ENCODE measurements around the gene ELAVL3.
A peak's percentile ranks its signal among the peaks of the same experiment; 100 is the strongest.

ELAVL3 gene

DNA sequence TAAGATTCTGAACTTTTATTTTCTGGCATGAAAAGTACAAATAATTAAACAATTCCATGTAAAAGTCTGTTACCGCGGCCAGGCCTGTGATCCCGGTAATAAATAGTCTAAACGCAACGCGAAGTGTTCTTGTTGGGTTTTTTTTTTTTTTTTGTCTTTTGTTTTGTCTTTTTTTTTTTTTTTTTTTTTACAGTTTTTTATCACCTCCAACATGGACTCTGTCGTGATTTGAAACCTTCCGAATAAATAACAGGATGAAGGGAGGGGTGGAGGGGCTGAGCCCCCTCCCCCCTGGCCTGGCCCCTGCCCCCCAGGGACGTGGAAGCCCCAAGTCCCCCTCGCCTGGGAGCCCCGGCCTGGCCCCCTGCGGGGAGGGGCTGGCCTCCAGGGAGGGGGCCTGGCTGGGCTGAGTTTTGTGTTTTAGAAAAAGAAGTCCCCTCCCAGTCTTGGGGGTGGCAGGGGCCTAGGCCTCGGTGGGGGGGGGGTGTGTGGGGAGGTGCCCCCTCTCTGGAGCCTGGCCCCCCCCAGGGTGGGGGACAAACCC, 29.4 kb downstream of the ELAVL3 start:
- TF ChIP-seq CTCF (IDR thresholded peaks at IDR 0.05) = no peak

DNA sequence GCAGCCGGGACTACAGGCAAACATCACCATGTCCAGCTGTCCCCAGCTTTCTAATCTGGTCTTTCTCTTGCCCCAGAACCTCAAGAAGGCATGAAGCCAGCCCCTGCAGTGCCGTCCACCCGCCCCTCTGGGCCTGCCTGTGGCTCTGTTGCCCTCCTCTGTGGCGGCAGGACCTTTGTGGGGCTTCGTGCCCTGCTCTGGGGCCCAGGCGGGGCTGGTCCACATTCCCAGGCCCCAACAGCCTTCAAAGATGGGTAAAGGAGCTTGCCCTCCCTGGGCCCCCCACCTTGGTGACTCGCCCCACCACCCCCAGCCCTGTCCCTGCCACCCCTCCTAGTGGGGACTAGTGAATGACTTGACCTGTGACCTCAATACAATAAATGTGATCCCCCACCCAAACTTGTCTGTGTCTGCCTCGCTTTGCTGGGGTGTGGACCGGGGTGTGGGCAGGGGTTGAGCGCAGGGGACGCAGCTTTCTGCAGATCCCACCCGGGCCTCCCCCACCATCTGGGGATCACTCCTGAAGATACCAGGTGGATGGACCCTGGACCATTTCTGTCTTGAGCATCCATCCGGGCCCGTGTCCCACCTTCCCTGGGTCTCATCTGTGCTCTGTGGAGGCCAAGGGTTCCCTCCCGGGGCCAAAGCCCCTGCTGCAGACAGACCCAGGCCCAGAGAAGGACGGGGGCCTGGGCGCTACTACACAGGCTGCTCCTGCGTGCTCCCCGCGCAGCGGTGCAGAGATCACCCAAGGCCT, 30.1 kb downstream of the ELAVL3 start:
- no peak for TF ChIP-seq CTCF (IDR thresholded peaks at IDR 0.05)

DNA sequence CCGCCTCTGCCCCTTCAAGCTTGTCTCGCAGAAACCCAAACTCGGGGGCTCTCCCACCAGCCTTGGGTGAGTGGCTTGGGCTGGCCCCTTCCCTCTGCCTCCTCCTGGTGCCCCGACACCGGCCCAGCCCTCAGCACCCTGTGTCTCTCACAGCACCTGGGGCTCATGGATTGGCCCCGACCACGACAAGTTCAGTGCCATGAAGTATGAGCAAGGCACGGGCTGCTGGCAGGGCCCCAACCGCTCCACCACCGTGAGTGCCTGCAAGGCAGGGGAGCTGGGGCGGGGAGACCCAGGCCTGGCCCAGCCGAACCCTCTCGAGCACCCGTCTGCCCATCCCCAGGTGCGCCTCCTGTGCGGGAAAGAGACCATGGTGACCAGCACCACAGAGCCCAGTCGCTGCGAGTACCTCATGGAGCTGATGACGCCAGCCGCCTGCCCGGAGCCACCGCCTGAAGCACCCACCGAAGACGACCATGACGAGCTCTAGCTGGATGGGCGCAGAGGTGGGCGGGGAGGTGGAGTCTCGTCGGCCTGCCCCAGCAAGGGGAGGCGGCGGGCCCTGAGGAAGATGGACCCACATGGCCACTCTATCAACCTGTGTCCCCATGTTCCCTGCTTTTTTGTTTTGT, 31.8 kb downstream of the ELAVL3 start:
- TF ChIP-seq CTCF (IDR thresholded peaks at IDR 0.05) = no peak

DNA sequence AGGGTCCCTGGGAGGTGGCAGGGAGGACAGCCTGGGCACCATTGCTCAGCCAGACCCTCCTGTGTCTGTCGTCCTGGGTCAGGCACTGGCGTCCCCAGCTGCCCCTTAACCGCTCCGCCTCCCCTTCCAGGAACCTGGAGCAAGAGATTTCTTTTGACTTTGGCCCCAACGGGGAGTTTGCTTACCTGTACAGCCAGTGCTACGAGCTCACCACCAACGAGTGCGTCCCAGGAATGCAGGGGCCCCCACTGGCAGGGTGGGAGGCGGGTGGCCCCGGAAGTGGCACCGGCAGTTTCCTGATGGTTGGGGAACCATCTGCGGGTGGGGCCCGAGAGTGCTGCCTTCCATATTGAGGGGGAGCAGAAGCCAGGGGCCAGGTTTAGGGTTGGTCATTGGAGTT, 32.4 kb downstream of the ELAVL3 start:
- TF ChIP-seq CTCF (IDR thresholded peaks at IDR 0.05) = no peak

GRCh38 chr19:11447347-11448262, 33.2 kb downstream of the ELAVL3 start:
- no peak for TF ChIP-seq CTCF (IDR thresholded peaks at IDR 0.05)

DNA sequence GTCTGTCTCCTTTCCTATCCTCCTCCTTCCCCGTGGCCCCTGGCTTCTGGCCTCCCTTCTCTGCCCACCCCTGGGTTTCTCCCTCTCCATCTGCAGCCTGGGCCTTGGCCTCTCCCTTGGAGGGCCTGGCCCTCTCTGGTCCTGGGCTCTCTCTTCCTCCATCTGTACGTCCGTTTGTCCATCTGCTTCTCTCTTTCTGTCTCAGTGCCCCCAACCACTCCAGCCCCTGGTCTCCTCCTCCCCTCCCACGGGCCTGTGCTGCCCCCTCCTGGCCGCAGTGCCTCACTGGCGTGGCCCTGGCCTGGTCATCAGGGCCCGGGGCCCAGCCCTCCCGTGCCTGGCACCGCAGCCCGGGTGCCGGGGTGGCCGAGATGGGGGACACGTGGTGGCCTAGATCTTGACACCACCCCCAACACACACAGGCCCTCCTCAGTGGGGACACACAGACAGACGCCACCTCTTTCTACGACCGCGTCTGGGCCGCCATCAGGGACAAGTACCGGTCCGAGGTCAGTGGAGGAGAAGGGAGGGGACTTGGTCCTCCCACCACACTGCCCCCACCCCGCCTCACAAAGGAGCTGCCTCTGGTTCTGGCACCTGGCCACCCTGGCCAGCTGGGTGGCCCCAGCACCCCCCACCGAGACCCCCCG, 34.1 kb downstream of the ELAVL3 start:
- peak; percentile 90 for TF ChIP-seq CTCF (IDR thresholded peaks at IDR 0.05)

DNA sequence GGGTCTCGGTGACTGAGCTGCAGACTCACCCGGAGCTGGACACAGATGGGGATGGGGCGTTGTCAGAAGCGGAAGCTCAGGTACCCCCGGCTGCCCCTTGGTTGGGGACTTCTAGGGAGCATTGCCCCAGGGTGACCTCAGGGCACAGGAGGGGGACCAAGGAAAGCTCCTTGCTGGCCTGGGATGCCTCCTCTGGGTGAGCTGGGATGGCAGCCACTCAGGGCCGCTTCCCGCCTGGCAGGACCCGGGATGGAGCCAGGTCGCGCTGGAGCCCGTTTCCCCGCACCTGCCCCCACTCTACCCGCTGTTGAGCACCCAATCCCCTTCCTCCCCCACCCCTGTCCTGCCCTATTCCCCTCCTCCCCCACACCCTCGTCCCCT, 34.6 kb downstream of the ELAVL3 start:
- TF ChIP-seq CTCF (IDR thresholded peaks at IDR 0.05) = no peak
